CD4-positive, alpha-beta T cell treated with Interleukin-1 beta for 1 hour (primary cell): ENCODE results near the gene SYTL3.
"Not testable (repeated sequence)": the region's sequence is repeated elsewhere in the genome, so short reads cannot be mapped to it uniquely, and the experiment has no call there.

Experiments
- DNase-seq, 2 donors: peaks; one replicate each; pipeline ENCODE4 v3.0.0-alpha.2; 2020 to 2022

The SYTL3 gene

DNA sequence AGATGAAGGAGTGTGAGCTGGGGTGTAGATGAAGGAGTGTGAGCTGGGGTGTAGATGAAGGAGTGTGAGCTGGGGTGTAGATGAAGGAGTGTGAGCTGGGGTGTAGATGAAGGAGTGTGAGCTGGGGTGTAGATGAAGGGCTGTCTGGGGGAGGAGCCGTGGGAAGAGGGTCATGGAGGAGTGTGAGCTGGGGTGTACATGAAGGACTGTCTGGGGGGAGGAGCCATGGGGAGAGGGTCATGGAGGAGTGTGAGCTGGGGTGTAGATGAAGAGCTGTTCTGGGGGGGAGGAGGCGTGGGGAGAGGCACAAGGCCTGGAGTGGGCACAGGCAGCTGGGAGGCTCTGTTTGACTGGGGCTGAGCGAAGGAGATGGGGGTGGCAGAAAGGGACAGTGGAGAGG lies 51.4 kb downstream of the SYTL3 start:
- DNase-seq: not testable (repeated sequence)

DNA sequence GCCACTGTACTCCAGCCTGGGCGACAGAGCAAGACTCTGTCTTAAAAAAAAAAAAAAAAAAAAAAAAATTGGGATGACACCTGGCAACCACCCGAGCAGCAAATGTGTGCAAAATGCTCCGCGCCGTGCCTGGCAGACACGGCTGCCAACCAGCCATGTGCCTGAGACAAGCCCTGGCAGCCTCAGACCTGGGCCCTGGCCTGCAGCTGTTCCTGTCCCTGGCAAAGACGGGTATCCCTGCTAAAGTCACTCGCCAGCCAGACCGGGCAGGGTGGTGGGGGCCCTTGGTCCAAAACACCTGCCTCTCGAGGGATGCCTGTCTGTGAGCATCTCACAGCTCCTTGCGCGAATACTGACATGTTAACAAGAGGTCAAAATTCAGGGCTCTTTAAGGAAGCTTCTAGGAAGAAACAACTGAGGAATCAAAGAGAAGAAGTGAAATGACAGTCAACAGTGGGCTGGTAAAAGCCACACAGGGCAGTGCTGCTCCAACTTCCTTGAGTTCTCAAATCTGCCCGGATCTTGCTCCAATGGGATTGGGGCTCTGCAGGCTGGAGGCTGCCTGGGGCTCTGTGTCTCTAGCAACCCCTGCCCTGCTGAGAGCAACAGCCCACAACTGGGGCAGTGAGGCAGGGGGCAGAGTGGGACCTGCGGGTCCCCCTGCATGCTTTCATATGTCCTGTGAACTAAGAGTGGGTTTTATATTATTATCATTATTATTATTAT lies 53.4 kb downstream of the SYTL3 start:
- no peak for DNase-seq

GRCh38 chr6:158703837-158704822 lies 54.3 kb downstream of the SYTL3 start:
- DNase-seq: peak; percentile 83 to 84

DNA sequence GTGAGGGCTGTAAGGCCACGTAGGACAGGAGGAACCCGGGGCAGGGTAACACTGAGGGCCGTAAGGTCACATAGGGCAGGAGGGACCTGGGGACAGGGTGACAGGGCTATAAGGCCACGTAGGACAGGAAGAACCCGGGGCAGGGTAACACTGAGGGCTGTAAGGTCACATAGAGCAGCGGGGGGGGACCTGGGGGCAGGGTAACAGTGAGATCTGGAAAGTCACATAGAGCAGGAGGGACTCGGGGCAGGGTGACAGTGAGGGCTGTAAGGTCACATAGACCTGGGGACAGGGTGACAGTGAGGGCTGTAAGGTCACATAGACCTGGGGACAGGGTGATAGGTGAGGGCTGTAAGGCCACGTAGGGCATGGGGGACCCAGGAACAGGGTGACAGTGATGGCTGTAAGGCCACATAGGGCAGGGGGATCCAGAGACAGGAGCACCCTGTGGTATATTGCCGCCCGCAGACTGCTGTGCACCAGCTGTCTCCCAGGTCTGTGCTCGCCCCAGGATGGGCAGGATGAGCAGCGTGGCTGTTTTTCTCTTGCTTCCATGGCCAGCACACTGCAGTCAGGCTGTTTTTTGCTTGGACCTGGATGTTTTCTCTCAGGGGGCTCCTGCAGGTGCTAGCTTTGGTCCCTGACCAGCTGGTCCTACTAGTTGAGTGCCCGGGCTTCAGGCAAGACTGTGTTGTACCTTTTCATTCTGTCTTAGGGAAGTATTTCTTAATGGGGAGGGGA lies 55.7 kb downstream of the SYTL3 start:
- DNase-seq: no peak

DNA sequence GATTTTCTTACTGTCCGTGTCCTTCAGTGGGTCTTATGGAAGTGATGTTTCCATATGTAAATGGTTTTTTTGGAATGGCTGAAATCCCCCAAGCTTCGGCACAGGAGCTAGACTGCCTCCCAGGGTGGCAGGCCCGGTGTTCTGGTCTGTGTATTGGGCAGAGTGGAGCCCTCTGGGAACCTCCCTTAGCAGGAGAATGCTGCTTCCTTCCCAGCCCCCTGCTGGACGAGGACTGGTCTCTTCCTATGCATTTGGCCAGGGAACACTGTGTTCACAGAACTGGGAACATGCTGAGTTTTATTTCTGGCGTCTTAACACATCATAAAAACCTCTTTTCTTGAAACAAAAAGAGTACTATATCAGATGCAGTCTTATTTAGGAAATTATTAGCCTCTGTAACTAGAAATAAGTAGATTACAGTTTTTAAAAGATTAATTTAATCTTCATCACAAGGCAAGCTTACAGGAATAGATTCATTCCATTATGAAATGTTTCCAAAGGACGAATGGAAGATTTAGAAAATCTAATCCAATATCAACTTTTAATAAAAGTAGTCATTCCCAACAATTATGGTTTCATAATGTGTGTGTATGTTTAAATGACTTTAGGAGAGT lies 56.6 kb downstream of the SYTL3 start:
- no peak for DNase-seq

DNA sequence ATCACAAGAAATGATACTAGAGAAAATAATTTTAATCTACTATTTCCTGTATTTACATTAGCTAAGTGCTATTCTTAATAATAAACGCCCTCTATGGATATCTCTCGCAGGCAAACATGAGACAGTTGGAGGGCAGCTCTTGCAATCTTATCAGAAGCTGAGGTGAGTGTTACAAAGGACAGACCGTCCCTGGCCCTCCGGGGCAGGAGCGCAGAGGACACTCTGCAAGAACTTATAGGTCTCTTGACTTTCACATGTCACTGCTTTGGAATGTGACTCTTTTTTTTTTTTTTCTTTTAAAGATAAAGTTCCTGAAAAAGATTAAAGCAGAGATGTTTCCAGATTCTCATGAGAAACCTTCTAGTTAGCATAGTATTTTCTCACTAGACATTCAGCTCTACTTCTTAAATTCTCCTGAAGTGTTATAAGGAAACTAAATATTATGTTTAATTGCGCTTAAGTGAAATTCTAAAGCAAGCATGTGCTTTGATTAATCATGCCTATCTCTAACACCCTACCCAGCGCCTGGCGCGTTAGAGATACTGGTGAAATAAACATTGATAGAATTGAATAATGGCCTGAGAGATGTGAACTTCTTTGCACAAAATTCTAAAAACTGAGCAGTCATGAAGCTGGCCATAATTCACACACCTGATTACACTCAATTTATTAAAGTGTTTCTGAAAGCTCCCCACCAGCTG lies 57.4 kb downstream of the SYTL3 start:
- no peak for DNase-seq

GRCh38 chr6:158707821-158708195 lies 58.0 kb downstream of the SYTL3 start:
- no peak for DNase-seq

- no peak for DNase-seq
These were observed 58.4 kb downstream of the SYTL3 start for GRCh38 chr6:158708239-158708638.

DNA sequence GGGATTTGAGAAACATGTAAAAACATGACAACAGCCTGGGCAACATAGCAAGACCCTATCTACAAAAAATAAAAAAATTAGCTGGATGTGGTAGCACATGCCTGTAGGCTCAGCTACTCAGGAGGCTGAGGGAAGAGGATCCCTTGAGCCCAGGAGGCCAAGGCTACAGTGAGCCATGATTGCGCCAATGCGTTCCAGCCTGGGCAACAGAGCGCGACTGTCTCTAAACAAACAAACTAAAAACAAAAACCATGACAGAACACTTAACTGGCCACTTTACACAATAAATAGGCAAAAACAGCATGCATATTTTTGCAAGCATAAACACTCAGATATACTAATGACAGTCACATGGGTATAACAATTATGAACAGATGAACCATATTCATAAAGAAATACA lies 60.0 kb downstream of the SYTL3 start:
- DNase-seq: no peak

GRCh38 chr6:158711264-158711663 lies 61.4 kb downstream of the SYTL3 start:
- no peak for DNase-seq

GRCh38 chr6:158713469-158713868 lies 63.6 kb downstream of the SYTL3 start:
- DNase-seq: no peak

DNA sequence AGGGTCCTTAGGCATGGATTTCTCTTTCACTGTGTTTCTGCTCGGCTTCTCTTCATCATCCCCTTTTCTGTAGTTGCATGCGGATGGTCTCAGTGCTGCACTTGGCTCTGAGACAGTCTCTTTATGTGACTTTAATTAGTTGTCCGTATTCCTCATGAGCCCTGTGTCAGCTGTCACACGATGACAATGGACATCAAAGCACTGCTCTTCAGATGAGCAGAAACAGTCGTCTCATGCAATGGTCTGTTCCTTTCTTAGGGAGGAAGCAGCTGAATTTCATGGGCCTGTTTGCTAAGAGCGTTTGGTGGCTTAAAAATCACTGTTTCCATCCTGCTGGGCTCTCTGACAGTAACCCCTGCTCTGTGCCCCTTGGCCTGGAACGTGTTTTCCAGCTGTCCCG lies 64.9 kb downstream of the SYTL3 start:
- no peak for DNase-seq

DNA sequence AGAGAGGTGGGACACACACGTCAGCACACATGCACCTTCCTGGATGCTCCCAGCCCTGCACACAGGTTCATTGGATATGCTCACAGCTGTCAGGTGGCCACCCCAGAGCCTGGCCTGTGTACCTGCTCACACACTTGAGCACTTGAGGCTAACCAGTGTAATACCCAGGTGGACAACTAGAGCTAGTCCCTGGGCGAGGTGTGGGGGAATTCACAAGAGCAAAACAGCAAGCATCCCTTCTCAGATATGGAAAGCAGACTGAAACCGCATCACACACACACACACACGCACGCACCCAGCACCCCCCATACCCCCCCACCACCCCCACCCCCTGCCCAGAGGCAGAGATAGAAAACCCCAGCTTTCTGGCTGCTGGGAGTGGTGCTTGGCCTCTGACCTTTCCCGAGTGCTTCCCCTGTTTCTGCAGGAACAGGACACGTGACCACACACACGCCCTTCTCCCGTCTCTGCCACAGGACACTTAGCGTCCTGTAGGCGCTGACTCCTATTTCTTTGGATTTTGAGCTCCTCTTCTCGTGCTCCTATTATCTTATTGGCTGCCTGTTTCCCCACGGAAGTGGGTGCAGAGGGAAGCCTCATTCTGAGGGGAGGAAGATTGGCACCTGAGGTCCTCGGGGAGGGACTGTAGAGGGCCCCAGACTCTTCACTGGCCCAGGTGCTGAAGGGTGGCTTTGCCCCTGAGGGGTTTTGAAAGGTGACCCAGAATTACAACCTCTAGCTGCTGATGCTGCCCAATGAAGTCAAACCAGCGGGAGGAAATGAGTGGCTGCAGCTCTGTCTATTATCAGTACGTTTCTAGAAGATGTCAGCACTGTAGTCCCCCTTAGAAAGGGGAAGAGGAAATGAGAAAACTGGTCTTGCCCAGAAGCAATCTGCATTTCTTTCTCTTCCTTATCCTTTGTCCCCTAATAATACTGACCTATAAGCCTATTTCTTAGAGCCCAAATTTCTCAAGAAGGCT lies 65.8 kb downstream of the SYTL3 start:
- DNase-seq: peak in 1 of 2 donors; percentile 50

DNA sequence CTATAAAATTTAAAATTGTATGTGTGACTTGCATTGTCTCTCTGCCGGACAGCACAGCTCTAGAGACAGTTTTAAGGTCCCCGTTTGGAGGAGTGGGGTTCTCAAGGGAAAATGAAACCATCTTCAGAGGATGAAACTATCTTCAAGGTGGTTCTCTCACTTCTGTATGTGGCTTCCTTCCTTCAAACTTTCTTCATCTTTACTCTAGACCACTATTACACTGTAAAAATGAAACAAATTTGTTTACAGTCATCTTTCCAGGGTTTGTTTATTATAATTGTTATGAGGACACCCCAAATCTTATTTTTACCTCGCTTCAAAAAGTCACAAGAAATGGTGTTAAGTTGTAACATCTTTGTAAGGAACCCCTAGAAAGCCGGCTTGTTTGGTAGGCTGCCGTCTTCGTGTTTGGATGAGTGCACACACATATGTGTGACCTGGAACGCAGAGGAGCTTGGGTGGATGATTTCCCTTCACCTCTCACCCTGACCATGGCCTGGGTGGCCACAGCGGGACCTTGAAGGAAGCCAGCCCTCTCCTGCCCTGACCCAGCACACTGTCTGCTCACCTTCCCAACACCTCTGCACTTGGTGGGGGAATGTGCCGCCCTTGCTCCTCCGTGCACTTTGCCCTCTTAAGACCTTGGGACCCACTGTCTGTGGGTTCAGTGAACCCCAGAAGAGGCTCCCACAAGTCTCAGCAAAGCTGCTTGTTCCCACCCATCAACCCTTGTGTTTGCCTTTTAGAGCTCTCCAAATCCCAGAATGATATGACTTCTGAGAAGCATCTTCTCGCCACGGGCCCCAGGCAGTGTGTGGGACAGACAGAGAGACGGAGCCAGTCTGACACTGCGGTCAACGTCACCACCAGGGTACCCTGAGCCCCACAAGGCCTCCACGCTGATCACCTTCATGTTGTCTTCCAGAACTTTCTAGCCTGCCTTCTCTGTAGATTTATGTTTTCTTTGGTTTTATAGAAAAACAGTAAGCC lies 67.8 kb downstream of the SYTL3 start:
- peak; percentile 30 to 44 for DNase-seq

GRCh38 chr6:158718461-158719046 lies 68.7 kb downstream of the SYTL3 start:
- no peak for DNase-seq

DNA sequence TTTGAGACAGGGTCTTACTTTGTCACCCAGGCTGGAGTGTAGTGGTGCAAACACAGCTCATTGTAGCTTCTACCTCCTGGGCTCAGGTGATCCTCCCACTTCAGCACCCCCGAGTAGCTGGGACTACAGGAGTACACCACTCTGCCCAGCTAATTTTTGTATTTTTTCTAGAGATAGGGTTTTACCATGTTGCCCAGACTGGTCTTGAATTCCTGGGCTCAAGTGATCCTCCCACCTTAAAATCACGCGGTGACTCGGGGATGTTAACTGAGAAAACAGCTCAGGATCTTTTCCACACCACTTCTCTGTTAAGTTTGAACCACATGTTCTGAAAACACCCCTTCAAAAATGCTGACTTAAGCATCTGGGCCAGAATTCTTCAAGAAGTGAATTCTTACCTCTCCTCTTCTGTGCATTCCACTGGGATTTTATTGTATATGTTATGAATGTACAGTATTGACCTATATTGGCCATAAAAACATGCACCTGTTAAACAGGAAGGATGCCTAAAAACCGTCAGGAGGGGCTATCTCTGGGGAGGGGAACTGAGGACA lies 72.4 kb downstream of the SYTL3 start:
- DNase-seq: no peak

DNA sequence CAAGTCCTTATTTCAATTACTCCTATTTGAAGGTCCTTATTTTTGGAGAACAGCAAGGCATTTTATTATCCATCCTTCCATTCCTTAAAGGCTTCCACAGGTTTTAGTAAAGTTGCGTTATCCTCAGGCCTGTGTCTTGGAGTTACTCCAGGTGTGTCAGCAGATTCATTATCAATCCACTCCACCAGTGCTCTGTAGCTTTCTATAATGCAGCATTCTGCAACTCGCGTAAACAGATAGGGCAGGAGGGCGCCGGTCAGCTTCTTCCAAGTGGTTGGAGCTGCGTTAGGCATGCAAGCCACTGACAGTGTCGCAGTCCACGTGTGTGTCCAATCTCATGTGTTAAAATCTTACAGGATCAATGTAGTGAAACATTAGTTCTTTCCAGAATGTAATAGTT lies 75.8 kb downstream of the SYTL3 start:
- DNase-seq: no peak

DNA sequence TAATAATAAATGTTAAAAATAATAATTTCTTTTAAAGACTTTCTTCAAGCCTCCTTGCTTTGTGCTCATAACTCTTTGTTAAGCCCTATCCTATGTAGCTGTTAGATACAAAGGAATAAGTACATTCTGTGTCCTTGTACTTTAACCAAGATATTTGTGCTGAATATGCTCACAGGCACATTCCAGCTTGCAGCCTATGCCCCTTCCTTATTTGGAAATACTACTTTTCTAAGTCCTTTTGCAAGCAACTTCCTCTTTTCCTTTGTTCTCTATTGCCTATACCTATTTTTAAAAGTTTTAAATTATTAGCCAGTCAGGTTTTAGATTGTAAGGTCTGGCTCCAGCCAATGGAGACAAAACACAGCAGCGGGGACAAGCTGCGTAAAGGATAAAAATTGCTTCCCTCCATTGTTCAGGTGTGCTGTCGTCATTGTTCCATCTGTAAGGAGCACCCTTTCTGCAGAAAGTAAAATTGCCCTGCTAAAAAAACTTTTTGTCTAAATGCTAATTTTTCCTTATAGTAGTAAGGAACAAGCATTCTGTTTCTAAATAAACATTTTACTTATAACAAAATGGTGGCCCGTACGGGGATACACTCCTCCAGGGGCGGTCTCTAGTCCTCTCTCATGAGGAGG lies 80.2 kb downstream of the SYTL3 start:
- no peak for DNase-seq

- DNase-seq: no peak
These were observed 80.7 kb downstream of the SYTL3 start for GRCh38 chr6:158730541-158730907.
